Measurements from ENCODE around the gene CYTH2. TPM values are rescaled to one million over a fixed set of nuclear protein-coding genes. Genes with fewer than 3 reads are reported as not detected.

The CYTH2 gene
- total and polyA plus RNA-seq, 8 donors: 25.4 to 54.2 (median 31.5) TPM

DNA sequence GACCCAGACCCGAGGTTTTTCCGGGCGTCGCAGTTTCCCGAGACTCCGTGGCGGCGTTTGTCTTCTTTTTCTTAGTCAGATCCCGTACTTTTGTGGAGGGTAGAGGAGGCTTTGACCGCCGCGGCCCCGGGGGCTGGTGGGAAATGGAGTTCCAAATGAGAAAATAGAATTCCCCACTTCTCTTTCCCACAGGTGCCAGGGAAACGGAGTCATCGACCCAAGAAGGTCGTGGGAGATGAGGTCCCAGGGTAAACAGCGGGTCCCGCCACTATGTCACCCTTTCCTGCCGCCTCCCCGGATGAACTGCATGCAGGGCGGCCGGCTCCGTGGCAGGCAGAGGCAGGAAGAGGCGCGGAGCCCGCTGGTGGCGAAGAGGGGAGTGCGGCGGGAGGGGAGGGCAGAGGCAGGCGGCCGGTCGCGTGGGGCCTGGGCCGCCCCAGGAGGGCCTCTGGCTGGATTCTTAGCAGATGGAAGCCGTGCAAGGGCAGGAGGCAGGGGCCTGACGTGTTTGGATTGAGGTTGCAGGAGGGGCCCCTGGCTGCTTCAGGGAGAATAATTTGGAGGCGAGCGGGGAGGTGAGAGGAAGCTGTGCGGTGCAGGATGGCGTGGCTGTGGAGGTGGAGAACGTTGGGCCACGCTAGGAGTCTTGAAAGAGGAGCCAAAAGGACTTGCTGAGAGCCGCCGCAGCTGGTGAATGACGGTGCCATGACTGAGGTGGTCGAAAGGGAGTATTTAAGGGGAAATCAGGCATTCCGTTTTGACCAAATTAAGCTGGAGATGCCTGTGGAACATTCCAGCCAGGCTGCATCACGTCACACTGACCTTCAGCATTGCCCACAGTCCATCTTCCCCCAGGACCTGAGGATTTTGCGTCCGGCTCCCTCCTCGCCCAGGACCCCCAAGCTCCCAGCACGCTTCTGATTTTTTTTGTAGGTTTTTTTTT, 11.7 kb downstream of the CYTH2 start:
- Histone ChIP-seq H3K4me3 (peak overlapping the region; percentile 31 to 60 (median 42)), H3K4me1 (peaks cover 0 to 6% (median 3%) of the 10 kb centered on the region in 3 donors), H3K36me3 (peaks cover 0 to 12% (median 3%) of the 10 kb centered on the region in 3 donors), H3K27me3 (no peaks in the 10 kb centered on the region), H3K9me3 (no peaks in the 10 kb centered on the region), H3K27ac (peak overlapping the region; percentile 15 to 65 (median 44))
- ATAC-seq (peak; percentile 50 to 82 (median 71)), DNase-seq (peak in 2 of 6 donors; percentile 81), FAIRE-seq (no peak)
- intact Hi-C loops (cut with DNase I): no loop called here
- WGBS, 2 donors: 25 to 30% methylated on average over 51 to 52 of the region's 52 CpGs
- no peak for TF ChIP-seq CTCF (IDR thresholded peaks at IDR 0.05)

- Histone ChIP-seq H3K4me1 (peaks cover 0 to 6% (median 3%) of the 10 kb centered on the region in 3 donors), H3K4me3 (no peak overlapping the region), H3K36me3 (peaks cover 0 to 4% (median 0%) of the 10 kb centered on the region in 3 donors), H3K9me3 (no peaks in the 10 kb centered on the region), H3K27me3 (no peaks in the 10 kb centered on the region), H3K27ac (no peak overlapping the region)
- intact Hi-C loops (cut with DNase I): no loop called here
- DNase-seq (no peak), ATAC-seq (no peak), FAIRE-seq (no peak)
- WGBS, 2 donors: 74 to 79% methylated on average over 7 of the region's 7 CpGs
- no peak for TF ChIP-seq CTCF (IDR thresholded peaks at IDR 0.05)
Measured at GRCh38 chr19:48481846-48482639, 12.9 kb downstream of the CYTH2 start.

DNA sequence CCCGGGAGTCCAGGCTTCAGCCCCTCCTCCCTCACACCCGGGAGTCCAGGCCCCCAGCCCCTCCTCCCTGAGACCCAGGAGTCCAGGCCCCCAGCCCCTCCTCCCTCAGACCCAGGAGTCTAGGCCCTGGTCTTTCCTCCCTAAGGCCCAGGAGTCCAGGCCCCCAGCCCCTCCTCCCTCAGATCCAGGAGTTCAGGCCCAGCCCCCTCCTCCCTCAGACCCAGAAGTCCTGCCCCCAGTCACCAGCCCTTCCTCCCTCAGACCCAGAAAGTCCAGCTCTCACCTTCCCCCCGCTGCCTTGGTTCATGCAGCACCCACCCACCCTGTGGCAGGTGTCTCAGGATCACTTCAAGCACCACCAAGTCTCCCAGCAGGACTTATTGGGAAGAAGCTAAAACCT, 14.1 kb downstream of the CYTH2 start:
- intact Hi-C loops (cut with DNase I): no loop called here
- H3K36me3 ChIP-seq: no peaks in the 10 kb centered on the region
- H3K9me3 ChIP-seq: no peaks in the 10 kb centered on the region
- H3K27ac ChIP-seq: no peak overlapping the region
- ATAC-seq (no peak), DNase-seq (peak in 1 of 6 donors; percentile 55), FAIRE-seq (no peak)
- H3K27me3 ChIP-seq: no peaks in the 10 kb centered on the region
- 39 to 50% methylated on average over 2 to 3 of the region's 3 CpGs for WGBS, 2 donors
- H3K4me3 ChIP-seq: no peak overlapping the region
- peaks cover 0 to 8% (median 3%) of the 10 kb centered on the region in 3 donors for H3K4me1 ChIP-seq
- TF ChIP-seq CTCF (IDR thresholded peaks at IDR 0.05): no peak

DNA sequence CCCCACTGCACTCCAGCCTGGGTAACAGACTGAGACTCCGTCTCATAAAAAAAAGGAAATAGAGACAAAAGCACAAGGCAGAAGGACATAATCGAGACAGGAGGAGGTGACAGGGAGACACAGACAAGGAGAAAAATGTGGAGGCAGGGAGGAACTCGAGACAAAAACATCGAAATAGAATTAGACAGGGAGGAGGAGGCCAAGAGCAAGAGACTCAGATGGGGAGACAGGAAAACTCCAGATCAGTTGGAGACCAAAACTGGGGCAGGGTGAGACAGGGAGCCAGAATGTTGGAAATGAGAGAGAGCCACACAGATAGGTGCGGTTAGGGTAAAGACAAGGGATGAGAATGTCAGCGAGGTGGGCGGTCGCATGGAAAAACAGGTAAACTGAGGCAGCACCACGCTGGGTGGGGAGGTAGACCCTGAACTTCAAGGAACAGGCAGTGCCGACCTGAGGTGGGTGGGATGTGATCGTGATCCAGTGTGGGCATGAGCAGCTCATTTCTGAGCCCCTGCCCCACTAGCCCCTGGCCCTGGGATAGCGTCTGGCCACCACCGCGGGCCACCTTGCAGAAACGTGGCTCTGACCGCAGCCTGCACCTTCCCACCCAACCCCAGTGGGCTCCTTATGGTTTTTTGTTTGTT, 15.2 kb downstream of the CYTH2 start:
- Histone ChIP-seq H3K4me3 (no peak overlapping the region), H3K4me1 (peaks cover 0 to 8% (median 3%) of the 10 kb centered on the region in 3 donors), H3K36me3 (no peaks in the 10 kb centered on the region), H3K27ac (no peak overlapping the region), H3K27me3 (no peaks in the 10 kb centered on the region), H3K9me3 (no peaks in the 10 kb centered on the region)
- DNase-seq: no peak
- intact Hi-C loops (cut with DNase I): no loop called here
- no peak for ATAC-seq
- 70 to 86% methylated on average over 16 of the region's 16 CpGs for WGBS, 2 donors
- TF ChIP-seq CTCF (IDR thresholded peaks at IDR 0.05): no peak
- FAIRE-seq: no peak
